ENCODE data around the gene KCNAB1. TPM values are rescaled to one million over a fixed set of nuclear protein-coding genes. Genes with fewer than 3 reads are reported as not detected.

KCNAB1 gene
- total RNA-seq, 1 experiment from 2014 or later, result not detected

DNA sequence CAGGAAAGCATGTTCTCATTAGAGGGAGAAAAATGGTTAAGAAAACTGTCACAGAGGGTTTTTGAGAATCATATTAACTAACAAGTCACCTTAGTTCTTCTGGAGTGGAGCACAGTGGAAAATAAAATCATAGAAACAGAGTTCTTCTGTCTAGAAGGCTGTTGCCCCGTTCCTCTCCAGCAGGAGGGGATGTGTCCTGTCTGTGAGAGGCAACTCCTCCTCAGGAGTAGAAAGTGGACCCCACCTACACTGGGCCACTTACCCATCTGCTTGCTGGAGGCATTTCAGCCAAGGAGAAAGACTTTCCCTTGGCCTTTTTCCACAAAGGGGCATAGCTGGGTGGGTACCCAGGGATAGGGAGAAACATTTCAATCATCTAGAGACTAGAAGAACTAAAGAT lies 327.9 kb downstream of the KCNAB1 start:
- Histone ChIP-seq H3K9ac (ENCODE audit: low read length) (no peak overlapping the region), H3K27me3 (ENCODE audit: low read length) (peaks cover 23% of the 10 kb centered on the region), H3K79me2 (ENCODE audit: low read length) (no peaks in the 10 kb centered on the region), H3K4me2 (ENCODE audit: low read length) (no peak overlapping the region), H3K27ac (ENCODE audit: low read length) (no peak overlapping the region), H4K20me1 (ENCODE audit: low read length) (no peaks in the 10 kb centered on the region), H2AFZ (ENCODE audit: low read length) (no peak overlapping the region), H3K4me3 (ENCODE audit: low read length) (no peak overlapping the region), H3K36me3 (ENCODE audit: low read depth, low read length) (no peaks in the 10 kb centered on the region), H3F3A (ENCODE audit: low read length, unreplicated experiment) (no peaks in the 10 kb centered on the region), H3K9me3 (ENCODE audit: low read length) (no peaks in the 10 kb centered on the region), H3K4me1 (ENCODE audit: insufficient read depth, low read length) (no peaks in the 10 kb centered on the region), H3K9me2 (replicated peaks; ENCODE audit: low read length) (no peaks in the 10 kb centered on the region)
- POLR2A ChIA-PET (ENCODE audit: unreplicated experiment), result no interaction called here
- CTCF ChIA-PET, result interaction anchor here (0.6 kb wide), 1 partner anchor 876 kb away, joined by 4 read pairs; no protein-coding TSS in a partner anchor
- intact Hi-C loops (cut with micrococcal nuclease), result loop anchor here (1.0 to 5.0 kb wide), 4 partner anchors 61 to 689 kb away; partner anchors contain the start of gene TIPARP
- DNase-seq (peak; percentile 65), ATAC-seq (peak; percentile 85)
- TF ChIP-seq, protein P1, sequence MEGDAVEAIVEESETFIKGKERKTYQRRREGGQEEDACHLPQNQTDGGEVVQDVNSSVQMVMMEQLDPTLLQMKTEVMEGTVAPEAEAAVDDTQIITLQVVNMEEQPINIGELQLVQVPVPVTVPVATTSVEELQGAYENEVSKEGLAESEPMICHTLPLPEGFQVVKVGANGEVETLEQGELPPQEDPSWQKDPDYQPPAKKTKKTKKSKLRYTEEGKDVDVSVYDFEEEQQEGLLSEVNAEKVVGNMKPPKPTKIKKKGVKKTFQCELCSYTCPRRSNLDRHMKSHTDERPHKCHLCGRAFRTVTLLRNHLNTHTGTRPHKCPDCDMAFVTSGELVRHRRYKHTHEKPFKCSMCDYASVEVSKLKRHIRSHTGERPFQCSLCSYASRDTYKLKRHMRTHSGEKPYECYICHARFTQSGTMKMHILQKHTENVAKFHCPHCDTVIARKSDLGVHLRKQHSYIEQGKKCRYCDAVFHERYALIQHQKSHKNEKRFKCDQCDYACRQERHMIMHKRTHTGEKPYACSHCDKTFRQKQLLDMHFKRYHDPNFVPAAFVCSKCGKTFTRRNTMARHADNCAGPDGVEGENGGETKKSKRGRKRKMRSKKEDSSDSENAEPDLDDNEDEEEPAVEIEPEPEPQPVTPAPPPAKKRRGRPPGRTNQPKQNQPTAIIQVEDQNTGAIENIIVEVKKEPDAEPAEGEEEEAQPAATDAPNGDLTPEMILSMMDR (conservative IDR thresholded peaks at IDR 0.05; ENCODE audit: low read depth, low read length), result peak; percentile 73
- TF ChIP-seq EZH2phosphoT487 (IDR thresholded peaks at IDR 0.05; ENCODE audit: borderline replicate concordance, low read length), result no peak
- BruUV-seq (replicated peaks), result no TSS peak

GRCh38 chr3:156449710-156450574 lies 329.6 kb downstream of the KCNAB1 start:
- intact Hi-C loops (cut with micrococcal nuclease), result loop anchor here (1.0 to 5.0 kb wide), 5 partner anchors 222 to 687 kb away; partner anchors contain the start of gene TIPARP
- no peak overlapping the region for H2AFZ ChIP-seq (ENCODE audit: low read length)

More at GRCh38 chr3:156449710-156450574, 329.6 kb downstream of the KCNAB1 start:
- Histone ChIP-seq H3K9me3 (ENCODE audit: low read length) (no peaks in the 10 kb centered on the region), H3K4me1 (ENCODE audit: insufficient read depth, low read length) (no peaks in the 10 kb centered on the region), H3K9ac (ENCODE audit: low read length) (no peak overlapping the region), H3K4me3 (ENCODE audit: low read length) (no peak overlapping the region), H3K9me2 (replicated peaks; ENCODE audit: low read length) (no peaks in the 10 kb centered on the region), H3K79me2 (ENCODE audit: low read length) (no peaks in the 10 kb centered on the region), H3K27me3 (ENCODE audit: low read length) (peaks cover 23% of the 10 kb centered on the region), H3K4me2 (ENCODE audit: low read length) (no peak overlapping the region), H3K36me3 (ENCODE audit: low read depth, low read length) (no peaks in the 10 kb centered on the region), H3K27ac (ENCODE audit: low read length) (no peak overlapping the region), H4K20me1 (ENCODE audit: low read length) (no peaks in the 10 kb centered on the region), H3F3A (ENCODE audit: low read length, unreplicated experiment) (no peaks in the 10 kb centered on the region)
- ChIA-PET POLR2A (ENCODE audit: unreplicated experiment) (no interaction called here), CTCF (interaction anchor here (0.6 to 2.5 kb wide), 13 partner anchors 10 to 1123 kb away, joined by 3 to 15 read pairs (median 3); no protein-coding TSS in a partner anchor)
- ATAC-seq, result peak; percentile 88
- TF ChIP-seq, protein P1 (conservative IDR thresholded peaks at IDR 0.05; ENCODE audit: low read depth, low read length), result peak; percentile 82
- TF ChIP-seq EZH2phosphoT487 (IDR thresholded peaks at IDR 0.05; ENCODE audit: borderline replicate concordance, low read length), result no peak
- DNase-seq, result peak; percentile 64
- BruUV-seq (replicated peaks), result no TSS peak

All from PC-3 (cell line).